ACC112 (cell line): ENCODE data around the gene GGNBP2.

ENCODE experiments used
- H2AFZ ChIP-seq: fragments of 200-600 bp; sonication (generic); one replicate; pipeline ENCODE4 v1.6.0; 2017; ENCODE audit warnings: antibody characterized with exemption, low read length; ENCODE audit not compliant: unreplicated experiment
- H3K27ac ChIP-seq: fragments of 200-600 bp; sonication (generic); 2 replicates; pipeline ENCODE4 v1.5.1; 2014; ENCODE audit warnings: low read depth, mild to moderate bottlenecking, antibody characterized with exemption, low read length, moderate library complexity
- H3K27me3 ChIP-seq: fragments of 200-600 bp; sonication (generic); 2 replicates; pipeline ENCODE4 v1.6.1; 2014; ENCODE audit warnings: mild to moderate bottlenecking, antibody characterized with exemption, low read length, moderate library complexity, mixed read lengths; ENCODE audit not compliant: insufficient read depth
- H3K36me3 ChIP-seq: fragments of 200-600 bp; sonication (generic); 2 replicates; pipeline ENCODE4 v1.6.1; 2016; ENCODE audit warnings: mild to moderate bottlenecking, antibody characterized with exemption, low read length, moderate library complexity, mixed read lengths; ENCODE audit not compliant: insufficient read depth
- H3K4me1 ChIP-seq: fragments of 200-600 bp; sonication (generic); one replicate; pipeline ENCODE4 v1.6.1; 2016; ENCODE audit warnings: low read length, mixed read lengths; ENCODE audit not compliant: insufficient read depth, unreplicated experiment, control insufficient read depth
- H3K4me3 ChIP-seq: fragments of 200-600 bp; sonication (generic); 2 replicates; pipeline ENCODE4 v1.5.1; 2014; ENCODE audit warnings: mild to moderate bottlenecking, low read depth, low read length
- H3K79me2 ChIP-seq: fragments of 200-600 bp; sonication (generic); one replicate; pipeline ENCODE4 v1.6.0; 2016; ENCODE audit warnings: low read length; ENCODE audit not compliant: control insufficient read depth, unreplicated experiment, insufficient read depth

GGNBP2 gene

GRCh38 chr17:36594626-36595401 is 50.1 kb downstream of the GGNBP2 start:
- H3K4me3 ChIP-seq: no peak overlapping the region
- H3K79me2 ChIP-seq: peaks cover 7% of the 10 kb centered on the region
- H3K27ac ChIP-seq: no peak overlapping the region
- H3K27me3 ChIP-seq: no peaks in the 10 kb centered on the region
- no peaks in the 10 kb centered on the region for H3K36me3 ChIP-seq
- H2AFZ ChIP-seq: no peak overlapping the region
- peaks cover 11% of the 10 kb centered on the region for H3K4me1 ChIP-seq

GRCh38 chr17:36597226-36597625 is 52.5 kb downstream of the GGNBP2 start:
- peaks cover 13% of the 10 kb centered on the region for H3K4me1 ChIP-seq
- no peak overlapping the region for H2AFZ ChIP-seq
- no peaks in the 10 kb centered on the region for H3K36me3 ChIP-seq
- no peaks in the 10 kb centered on the region for H3K27me3 ChIP-seq
- no peak overlapping the region for H3K4me3 ChIP-seq
- H3K79me2 ChIP-seq: peaks cover 10% of the 10 kb centered on the region
- H3K27ac ChIP-seq: no peak overlapping the region

GRCh38 chr17:36597866-36598777 is 53.4 kb downstream of the GGNBP2 start:
- no peak overlapping the region for H3K4me3 ChIP-seq
- no peak overlapping the region for H2AFZ ChIP-seq
- no peaks in the 10 kb centered on the region for H3K36me3 ChIP-seq
- no peak overlapping the region for H3K27ac ChIP-seq
- H3K27me3 ChIP-seq: no peaks in the 10 kb centered on the region
- H3K79me2 ChIP-seq: peaks cover 13% of the 10 kb centered on the region
- H3K4me1 ChIP-seq: peaks cover 9% of the 10 kb centered on the region

GRCh38 chr17:36598951-36599401 is 54.3 kb downstream of the GGNBP2 start:
- H3K27ac ChIP-seq: no peak overlapping the region
- H2AFZ ChIP-seq: no peak overlapping the region
- H3K79me2 ChIP-seq: peaks cover 15% of the 10 kb centered on the region
- no peaks in the 10 kb centered on the region for H3K36me3 ChIP-seq
- no peak overlapping the region for H3K4me3 ChIP-seq
- no peaks in the 10 kb centered on the region for H3K27me3 ChIP-seq
- H3K4me1 ChIP-seq: peaks cover 11% of the 10 kb centered on the region

GRCh38 chr17:36599546-36600250 is 55.0 kb downstream of the GGNBP2 start:
- Histone ChIP-seq H2AFZ (no peak overlapping the region), H3K36me3 (no peaks in the 10 kb centered on the region), H3K4me3 (no peak overlapping the region), H3K27me3 (no peaks in the 10 kb centered on the region), H3K4me1 (peaks cover 14% of the 10 kb centered on the region), H3K27ac (no peak overlapping the region), H3K79me2 (peaks cover 18% of the 10 kb centered on the region)

DNA sequence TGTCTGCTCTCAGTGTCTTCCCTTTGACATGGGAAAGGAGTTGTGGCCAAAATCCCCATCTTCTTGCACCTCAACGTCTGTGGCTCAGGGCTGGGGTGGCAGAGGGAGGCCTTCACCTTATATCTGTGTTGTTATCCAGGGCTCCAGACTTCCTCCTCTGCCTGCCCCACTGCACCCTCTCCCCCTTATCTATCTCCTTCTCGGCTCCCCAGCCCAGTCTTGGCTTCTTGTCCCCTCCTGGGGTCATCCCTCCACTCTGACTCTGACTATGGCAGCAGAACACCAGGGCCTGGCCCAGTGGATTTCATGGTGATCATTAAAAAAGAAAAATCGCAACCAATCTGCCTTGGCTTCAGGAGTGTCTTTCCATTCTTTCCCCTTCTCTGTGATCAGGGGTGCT is 55.7 kb downstream of the GGNBP2 start:
- Histone ChIP-seq H3K79me2 (peaks cover 18% of the 10 kb centered on the region), H2AFZ (no peak overlapping the region), H3K36me3 (no peaks in the 10 kb centered on the region), H3K4me1 (peaks cover 14% of the 10 kb centered on the region), H3K4me3 (peak overlapping the region; percentile 93), H3K27ac (no peak overlapping the region), H3K27me3 (no peaks in the 10 kb centered on the region)

GRCh38 chr17:36600936-36601302 is 56.2 kb downstream of the GGNBP2 start:
- Histone ChIP-seq H3K4me3 (peak overlapping the region; percentile 93), H3K79me2 (peaks cover 18% of the 10 kb centered on the region), H3K36me3 (no peaks in the 10 kb centered on the region), H3K27me3 (no peaks in the 10 kb centered on the region), H3K4me1 (peaks cover 14% of the 10 kb centered on the region), H2AFZ (peak overlapping the region; percentile 87), H3K27ac (peak overlapping the region; percentile 22; the same call in 1 of the 2 replicates)

DNA sequence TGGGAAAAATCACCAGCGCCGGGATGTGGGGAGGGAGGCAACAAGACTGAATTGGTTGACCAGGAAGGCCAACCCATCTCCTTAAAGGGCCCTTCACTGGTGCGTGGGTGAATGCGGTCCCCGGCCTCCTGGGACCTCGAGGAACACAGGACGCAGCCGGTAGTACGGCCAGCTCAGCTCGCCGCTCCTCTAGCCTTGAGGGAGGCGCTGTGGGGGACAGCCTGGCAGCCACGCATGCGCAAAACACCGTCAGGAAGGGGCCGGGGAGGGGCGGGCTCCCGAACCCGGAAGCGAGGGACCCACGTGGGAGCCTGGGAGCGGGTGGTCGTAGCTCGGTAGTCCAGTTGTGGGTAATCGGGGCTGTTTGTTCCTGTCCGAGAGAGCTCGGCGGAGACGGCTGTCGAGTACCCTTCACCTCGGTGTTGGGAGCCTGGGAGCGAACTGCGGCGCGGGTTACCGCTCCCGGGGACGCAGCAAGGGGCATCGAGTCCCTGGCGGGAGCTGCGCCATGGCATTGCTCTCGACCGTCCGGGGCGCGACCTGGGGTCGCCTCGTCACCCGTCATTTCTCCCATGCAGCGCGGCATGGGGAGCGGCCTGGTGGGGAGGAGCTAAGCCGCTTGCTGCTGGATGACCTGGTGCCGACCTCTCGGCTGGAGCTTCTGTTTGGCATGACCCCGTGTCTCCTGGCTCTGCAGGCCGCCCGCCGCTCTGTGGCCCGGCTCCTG is 56.7 kb downstream of the GGNBP2 start, which contains the start of gene MRM1:
TSS of gene MRM1 (plus strand) at position 281 of the 727 bp plus-strand sequence. CDS start at position 509, 228 bp downstream.
- Histone ChIP-seq H3K79me2 (peaks cover 18% of the 10 kb centered on the region), H2AFZ (peak within 1 kb of the TSS; percentile 96), H3K4me1 (peaks cover 14% of the 10 kb centered on the region), H3K36me3 (no peaks in the 10 kb centered on the region), H3K27ac (peak within 1 kb of the TSS; percentile 63), H3K27me3 (no peaks in the 10 kb centered on the region), H3K4me3 (peak within 1 kb of the TSS; percentile 93)

- Histone ChIP-seq H3K4me3 (peak overlapping the region; percentile 93), H3K79me2 (peaks cover 18% of the 10 kb centered on the region), H3K27ac (peak overlapping the region; percentile 63; the same call in 1 of the 2 replicates), H3K36me3 (no peaks in the 10 kb centered on the region), H3K4me1 (peaks cover 14% of the 10 kb centered on the region), H2AFZ (peak overlapping the region; percentile 96), H3K27me3 (no peaks in the 10 kb centered on the region)
Observed at GRCh38 chr17:36602030-36602748, 57.5 kb downstream of the GGNBP2 start.
